Right lobe of liver (tissue), 4 donors: ENCODE measurements around the gene AKR7A2.

Source experiments
- CTCF ChIP-seq, 4 donors: fragments of 200-600 bp in 3 of 4; fragments of 450-650 bp in 1 of 4; IDR thresholded peaks; one replicate each; pipeline versions ENCODE4 v1.5.1 to v1.8.0; 2016 to 2022; ENCODE audit warnings: antibody characterized with exemption in 4 of 4, mild to moderate bottlenecking in 2 of 4
- POLR2A ChIP-seq: fragments of 450-650 bp; IDR thresholded peaks from one replicate; pipeline ENCODE4 v1.6.1; 2017; ENCODE audit warnings: antibody characterized with exemption, mild to moderate bottlenecking
- donor health status: DM: no; HTN: no; CAD: no.
- donor health status: DM: no; HTN: no; CAD: no.
- donor health status: DM: no; HTN: yes; CAD: no.

- no peak for TF ChIP-seq CTCF (IDR thresholded peaks at IDR 0.05)
- no peak for TF ChIP-seq POLR2A
These were observed 39.9 kb upstream of the AKR7A2 start for GRCh38 chr1:19351873-19352272.
